Ramos (cell line): ENCODE results near the gene OR2S2.

Source experiments
- in situ Hi-C: fragments of 300-500 bp; cut with MboI; formaldehyde crosslinking; loops from one replicate; pipeline ENCODE4 v1.14.3; 2022; ENCODE audit warnings: low sequenced_read_pairs; ENCODE audit not compliant: unreplicated experiment

Gene OR2S2

DNA sequence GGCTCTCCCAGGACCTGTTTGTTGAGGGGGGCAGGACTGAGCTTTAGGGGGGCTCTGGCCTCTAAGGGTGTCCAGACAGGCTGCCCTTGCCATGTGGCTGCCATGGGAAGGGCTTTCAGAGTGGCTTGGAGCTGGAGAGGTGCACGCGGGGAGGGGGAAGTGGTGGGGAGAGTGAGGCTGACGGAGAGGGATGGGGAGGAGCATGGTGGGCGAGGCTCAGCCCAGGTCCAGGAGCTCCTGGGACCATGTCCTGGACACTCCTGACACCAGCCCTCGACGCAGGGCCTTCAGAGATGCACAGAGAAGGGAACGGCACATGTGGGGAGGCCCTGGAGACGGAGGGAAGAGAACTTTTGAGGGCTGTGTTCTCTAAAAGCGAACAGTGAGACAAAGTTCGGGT is 46.3 kb downstream of the OR2S2 start:
- in situ Hi-C loops = no loop called here

DNA sequence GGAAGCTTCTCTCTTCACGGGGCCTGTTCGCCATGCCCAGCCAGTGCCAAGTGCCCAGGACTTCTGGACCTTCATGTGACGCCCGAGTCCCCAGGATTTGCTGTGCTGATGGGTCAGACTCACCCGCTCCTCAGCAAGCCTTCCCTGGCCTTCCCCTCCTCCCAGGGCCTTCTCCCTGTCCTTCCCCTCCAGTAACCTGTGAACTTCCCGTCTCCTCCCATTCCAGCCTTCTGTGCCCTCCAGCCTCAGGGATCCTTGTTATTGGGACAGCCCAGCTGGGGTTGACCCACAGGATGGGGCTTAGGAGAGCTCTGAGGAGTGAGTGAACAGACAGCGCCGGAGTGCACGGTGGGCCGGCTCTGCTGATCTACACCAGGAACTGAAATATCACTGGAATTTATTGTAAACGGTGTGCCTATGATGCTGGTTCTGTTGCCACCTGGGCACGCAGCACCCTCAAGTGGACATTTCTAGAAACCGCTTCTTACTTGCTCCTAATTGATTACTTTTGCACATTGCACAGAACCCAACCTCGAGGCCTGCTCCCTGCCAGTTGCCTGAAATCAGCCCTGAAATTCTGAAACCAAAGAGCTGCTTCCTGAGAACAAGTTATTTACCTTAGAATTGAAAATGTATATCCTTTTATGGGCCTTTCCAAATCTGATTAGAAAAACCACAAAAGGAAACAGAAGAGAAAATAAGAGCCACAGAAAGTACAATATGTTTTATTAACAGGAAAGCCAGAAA is 47.2 kb downstream of the OR2S2 start:
- in situ Hi-C loops = no loop called here

DNA sequence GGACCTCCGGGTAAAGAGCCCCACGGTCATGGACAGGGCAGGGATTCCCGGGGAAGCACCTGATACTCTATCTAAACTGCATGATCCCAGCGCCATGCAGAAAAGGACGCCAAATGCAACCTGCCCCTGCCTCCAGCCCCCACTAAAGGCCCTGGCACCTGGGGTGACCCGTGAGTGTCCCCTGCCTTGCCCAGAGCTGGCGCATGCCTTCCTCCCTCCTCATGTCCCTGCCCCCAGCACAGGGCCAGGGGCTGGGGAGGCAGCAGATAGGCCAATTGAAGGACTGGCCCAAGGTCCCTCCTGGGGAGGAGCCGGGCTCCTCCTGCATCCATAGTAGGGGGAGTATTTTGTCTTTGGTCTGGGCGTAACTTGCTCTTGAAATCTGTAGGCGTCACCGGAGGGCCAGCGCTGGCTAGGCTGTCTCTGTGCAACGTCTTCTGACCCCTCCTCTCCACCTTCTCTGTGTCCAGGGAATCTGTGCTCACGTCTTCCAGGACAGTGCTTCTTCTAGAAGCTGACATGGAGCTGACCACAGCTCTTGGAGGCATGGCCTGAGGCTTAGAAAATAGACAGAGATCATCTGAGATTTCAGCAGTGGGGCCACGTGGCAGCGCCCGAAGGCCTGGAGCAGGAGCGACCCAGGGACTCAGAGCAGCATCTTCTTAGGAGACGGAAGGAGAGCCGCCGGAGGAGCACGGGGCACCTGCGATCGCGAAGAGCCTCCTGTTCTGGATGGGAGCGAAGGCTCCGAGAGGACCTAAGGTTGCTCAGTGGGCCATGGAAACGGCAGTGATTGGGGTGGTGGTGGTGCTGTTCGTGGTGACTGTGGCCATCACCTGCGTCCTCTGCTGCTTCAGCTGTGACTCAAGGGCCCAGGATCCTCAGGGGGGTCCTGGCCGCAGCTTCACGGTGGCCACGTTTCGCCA is 48.0 kb downstream of the OR2S2 start:
- in situ Hi-C loops = no loop called here

DNA sequence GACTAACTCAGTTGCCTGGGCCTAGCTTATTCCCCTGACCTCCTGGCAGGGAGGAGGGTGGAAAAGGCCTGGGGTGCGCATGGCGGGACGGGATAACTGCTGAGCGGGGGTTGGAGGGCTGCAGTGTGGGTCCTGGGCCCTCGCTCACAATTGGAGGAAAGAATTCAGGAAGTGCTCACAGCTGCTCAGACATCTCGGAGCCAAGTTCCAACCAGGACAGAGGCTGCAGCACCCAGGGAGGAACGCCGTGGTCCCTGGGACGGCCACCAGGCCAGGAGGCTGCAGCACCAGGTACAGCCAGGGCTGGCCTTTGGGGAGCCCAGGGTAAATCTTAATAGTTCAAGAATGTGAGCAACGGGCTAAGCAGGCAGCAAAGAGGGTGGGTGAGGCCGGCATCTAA is 48.7 kb downstream of the OR2S2 start, which contains the start of gene SPAAR:
Gene SPAAR (plus strand): TSS at position 217 of the 400 bp plus-strand sequence. CDS start 974 bp downstream, outside the sequence.
- in situ Hi-C loops = no loop called here

DNA sequence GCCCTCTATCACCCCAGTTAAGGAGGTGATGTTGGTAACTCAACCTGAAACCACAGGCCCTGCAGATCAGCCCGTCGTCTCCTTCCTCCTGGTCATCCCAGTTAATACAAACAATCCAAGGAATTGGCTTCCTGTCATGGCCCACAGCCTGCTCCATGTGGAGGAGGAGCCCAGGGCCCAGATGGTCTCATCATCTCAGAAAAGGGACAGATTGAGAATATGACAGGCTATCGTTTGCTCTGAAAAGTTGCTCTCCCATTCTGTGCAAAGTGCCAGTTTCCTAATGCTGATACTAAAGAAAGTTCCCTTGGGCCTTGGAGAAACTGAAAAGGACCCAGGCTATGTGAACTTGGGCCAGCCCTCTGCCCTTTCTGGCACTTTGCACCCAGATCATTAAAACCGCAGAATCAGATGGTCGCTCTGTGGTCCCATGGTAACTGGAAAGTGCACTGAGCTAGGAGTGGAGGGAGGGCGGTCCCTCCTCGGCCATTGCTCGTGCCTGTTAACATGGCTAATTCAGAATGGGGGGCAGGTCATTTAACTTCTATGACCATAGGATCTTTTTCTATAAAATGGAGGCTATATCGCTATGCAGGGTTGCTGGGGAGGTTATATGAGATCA is 49.3 kb downstream of the OR2S2 start:
- in situ Hi-C loops = no loop called here

DNA sequence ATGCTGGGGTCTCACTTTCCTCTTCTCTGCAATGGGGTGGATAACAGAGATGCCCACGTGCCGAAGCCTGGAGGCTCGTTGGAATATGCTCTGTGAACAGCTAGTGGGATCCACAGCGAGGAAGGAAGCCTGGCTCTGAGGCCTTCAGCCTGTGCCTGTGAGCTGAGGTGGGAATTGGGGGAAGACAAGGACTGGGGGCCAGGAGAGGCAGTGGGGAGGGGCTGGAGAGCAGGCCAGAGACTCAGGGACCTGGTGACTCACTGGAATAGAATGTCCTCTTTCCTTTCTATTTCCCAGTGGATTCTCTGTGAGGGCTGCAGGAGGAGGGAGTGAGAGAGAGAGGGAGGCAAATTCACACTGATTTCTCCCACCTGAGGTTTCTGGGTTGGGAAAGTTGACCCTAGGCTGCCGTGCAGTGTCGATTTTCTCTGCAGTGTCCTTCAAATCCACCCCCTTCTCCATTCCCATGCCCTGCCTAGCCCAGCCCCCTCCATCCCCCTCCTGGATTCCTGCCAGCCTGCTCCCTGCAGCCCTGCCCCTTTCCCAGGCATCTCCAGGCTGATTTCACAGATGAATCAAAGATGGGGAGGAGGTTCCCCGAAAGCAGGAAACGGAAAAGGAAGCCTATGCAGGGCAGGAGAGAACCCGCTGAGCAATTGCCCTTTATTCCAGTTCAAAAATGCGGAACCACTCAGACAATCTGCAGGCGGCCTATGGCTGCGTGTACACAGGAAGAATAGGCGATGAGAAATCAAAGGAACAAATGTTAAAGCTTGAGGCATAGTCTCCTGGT is 50.0 kb downstream of the OR2S2 start:
- in situ Hi-C loops = no loop called here
